ENCODE results near the gene FAM222B. TPM values are rescaled to one million over a fixed set of nuclear protein-coding genes. Genes with fewer than 3 reads are reported as not detected.

FAM222B gene
- total RNA-seq, 4 donors from 2014 or later: 28.1 to 55.8 (median 44.6) TPM

DNA sequence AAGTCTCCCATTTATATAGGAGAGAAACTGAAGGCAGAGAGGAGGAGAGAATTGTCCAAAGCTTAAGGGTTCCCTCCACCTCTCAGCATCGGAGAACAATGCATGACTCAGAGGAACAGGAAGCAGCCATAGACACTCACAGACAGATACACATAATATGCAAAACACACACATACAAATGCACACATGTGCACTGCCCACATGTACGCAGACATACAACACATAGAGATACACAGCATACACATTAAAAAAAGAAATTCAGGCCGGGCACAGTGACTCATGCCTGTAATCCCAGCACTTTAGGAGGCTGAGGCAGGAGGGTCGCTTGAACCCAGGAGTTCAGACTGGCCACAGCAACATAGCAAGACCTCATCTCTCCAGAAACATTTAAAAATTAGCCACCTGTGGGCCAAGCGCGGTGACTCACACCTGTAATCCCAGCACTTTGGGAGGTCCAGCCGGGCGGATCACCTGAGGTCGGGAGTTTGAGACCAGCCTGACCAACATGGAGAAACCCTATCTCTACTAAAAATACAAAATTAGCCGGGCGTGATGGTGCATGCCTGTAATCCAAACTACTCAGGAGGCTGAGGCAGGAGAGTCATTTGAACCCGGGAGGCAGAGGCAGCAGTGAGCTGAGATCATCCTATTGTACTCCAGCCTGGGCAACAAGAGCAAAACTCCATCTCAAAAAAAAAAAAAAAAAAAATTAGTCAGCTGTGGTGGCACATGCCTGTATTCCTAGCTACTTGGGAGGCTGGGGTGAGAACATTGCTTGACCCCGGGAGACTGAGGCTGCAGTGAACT lies 23.6 kb upstream of the FAM222B start:
- Histone ChIP-seq H3K4me1 (peaks cover 0 to 10% (median 4%) of the 10 kb centered on the region in 4 donors), H3K27me3 (no peaks in the 10 kb centered on the region), H3K9me3 (no peaks in the 10 kb centered on the region), H3K36me3 (no peaks in the 10 kb centered on the region), H3K27ac (peak overlapping the region; percentile 47 to 88 (median 72)), H3K4me3 (no peak overlapping the region)
- TF ChIP-seq, protein P1, sequence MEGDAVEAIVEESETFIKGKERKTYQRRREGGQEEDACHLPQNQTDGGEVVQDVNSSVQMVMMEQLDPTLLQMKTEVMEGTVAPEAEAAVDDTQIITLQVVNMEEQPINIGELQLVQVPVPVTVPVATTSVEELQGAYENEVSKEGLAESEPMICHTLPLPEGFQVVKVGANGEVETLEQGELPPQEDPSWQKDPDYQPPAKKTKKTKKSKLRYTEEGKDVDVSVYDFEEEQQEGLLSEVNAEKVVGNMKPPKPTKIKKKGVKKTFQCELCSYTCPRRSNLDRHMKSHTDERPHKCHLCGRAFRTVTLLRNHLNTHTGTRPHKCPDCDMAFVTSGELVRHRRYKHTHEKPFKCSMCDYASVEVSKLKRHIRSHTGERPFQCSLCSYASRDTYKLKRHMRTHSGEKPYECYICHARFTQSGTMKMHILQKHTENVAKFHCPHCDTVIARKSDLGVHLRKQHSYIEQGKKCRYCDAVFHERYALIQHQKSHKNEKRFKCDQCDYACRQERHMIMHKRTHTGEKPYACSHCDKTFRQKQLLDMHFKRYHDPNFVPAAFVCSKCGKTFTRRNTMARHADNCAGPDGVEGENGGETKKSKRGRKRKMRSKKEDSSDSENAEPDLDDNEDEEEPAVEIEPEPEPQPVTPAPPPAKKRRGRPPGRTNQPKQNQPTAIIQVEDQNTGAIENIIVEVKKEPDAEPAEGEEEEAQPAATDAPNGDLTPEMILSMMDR (IDR thresholded peaks at IDR 0.05): no peak
- no peak for TF ChIP-seq POLR2A (IDR thresholded peaks at IDR 0.05)
- peak in 1 of 3 donors; percentile 32 for DNase-seq

GRCh38 chr17:28864991-28865849 lies 22.6 kb upstream of the FAM222B start:
- H3K27ac ChIP-seq: peak overlapping the region; percentile 47 to 88 (median 72)
- TF ChIP-seq POLR2A (IDR thresholded peaks at IDR 0.05): peak; percentile 26 to 72
- TF ChIP-seq, protein P1 (IDR thresholded peaks at IDR 0.05): no peak
- H3K4me3 ChIP-seq: peak overlapping the region in 1 of 4 donors; percentile 9
- no peaks in the 10 kb centered on the region for H3K9me3 ChIP-seq
- peak in 2 of 3 donors; percentile 87 to 90 for DNase-seq
- no peaks in the 10 kb centered on the region for H3K27me3 ChIP-seq
- peaks cover 0 to 5% (median 0%) of the 10 kb centered on the region in 3 donors for H3K36me3 ChIP-seq
- peaks cover 0 to 10% (median 2%) of the 10 kb centered on the region in 4 donors for H3K4me1 ChIP-seq

DNA sequence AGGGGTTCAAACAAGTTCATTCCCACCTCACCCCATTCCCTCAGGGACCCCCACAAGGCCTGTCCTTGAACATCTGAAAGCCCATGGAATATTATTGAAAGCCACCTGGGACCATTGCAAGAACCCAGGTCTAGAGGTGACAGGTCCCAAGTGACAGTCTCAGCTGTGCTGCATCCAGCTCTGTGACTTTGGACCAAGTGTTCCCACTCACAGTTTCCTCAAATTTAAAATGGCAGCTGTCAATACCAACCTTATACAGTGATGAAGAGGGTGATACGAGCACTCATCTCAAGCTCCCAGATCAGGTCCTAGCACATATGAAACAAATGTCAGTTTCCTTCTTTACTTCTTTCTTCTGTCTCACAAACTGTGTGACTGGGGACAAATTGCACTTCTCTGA lies 21.4 kb upstream of the FAM222B start:
- Histone ChIP-seq H3K4me1 (peaks cover 0 to 10% (median 2%) of the 10 kb centered on the region in 4 donors), H3K4me3 (no peak overlapping the region), H3K27ac (no peak overlapping the region), H3K27me3 (no peaks in the 10 kb centered on the region), H3K36me3 (peaks cover 0 to 17% (median 0%) of the 10 kb centered on the region in 3 donors), H3K9me3 (no peaks in the 10 kb centered on the region)
- no peak for DNase-seq
- TF ChIP-seq, protein P1 (IDR thresholded peaks at IDR 0.05): no peak
- no peak for TF ChIP-seq POLR2A (IDR thresholded peaks at IDR 0.05)

- Histone ChIP-seq H3K9me3 (no peaks in the 10 kb centered on the region), H3K36me3 (peaks cover 0 to 31% (median 0%) of the 10 kb centered on the region in 3 donors), H3K27me3 (no peaks in the 10 kb centered on the region), H3K27ac (no peak overlapping the region), H3K4me3 (no peak overlapping the region), H3K4me1 (peaks cover 0 to 10% (median 2%) of the 10 kb centered on the region in 4 donors)
- no peak for DNase-seq
- TF ChIP-seq, protein P1 (IDR thresholded peaks at IDR 0.05): no peak
- no peak for TF ChIP-seq POLR2A (IDR thresholded peaks at IDR 0.05)
Observed at GRCh38 chr17:28862561-28862960, 20.0 kb upstream of the FAM222B start.

GRCh38 chr17:28861393-28862203 lies 19.0 kb upstream of the FAM222B start:
- peak in 2 of 3 donors; percentile 64 for DNase-seq
- peak overlapping the region in 2 of 4 donors; percentile 54 to 59 for H3K27ac ChIP-seq
- no peaks in the 10 kb centered on the region for H3K27me3 ChIP-seq
- H3K36me3 ChIP-seq: peaks cover 0 to 34% (median 0%) of the 10 kb centered on the region in 3 donors
- TF ChIP-seq, protein P1 (IDR thresholded peaks at IDR 0.05): no peak
- TF ChIP-seq POLR2A (IDR thresholded peaks at IDR 0.05): peak; percentile 48 to 71
- no peaks in the 10 kb centered on the region for H3K9me3 ChIP-seq
- H3K4me1 ChIP-seq: peaks cover 0 to 10% (median 2%) of the 10 kb centered on the region in 4 donors
- H3K4me3 ChIP-seq: peak overlapping the region in 2 of 4 donors; percentile 24 to 36
